GM12872 (cell line): ENCODE results near the gene TCF4.

Experiments
- CTCF ChIP-seq: IDR thresholded peaks from 3 replicates; pipeline ENCODE4 v1.5.1; 2011; ENCODE audit warnings: low read depth, mild to moderate bottlenecking, low read length, moderate library complexity; ENCODE audit not compliant: insufficient read depth

The TCF4 gene

GRCh38 chr18:55221622-55222021 is 366.4 kb downstream of the TCF4 start:
- TF ChIP-seq CTCF = no peak

DNA sequence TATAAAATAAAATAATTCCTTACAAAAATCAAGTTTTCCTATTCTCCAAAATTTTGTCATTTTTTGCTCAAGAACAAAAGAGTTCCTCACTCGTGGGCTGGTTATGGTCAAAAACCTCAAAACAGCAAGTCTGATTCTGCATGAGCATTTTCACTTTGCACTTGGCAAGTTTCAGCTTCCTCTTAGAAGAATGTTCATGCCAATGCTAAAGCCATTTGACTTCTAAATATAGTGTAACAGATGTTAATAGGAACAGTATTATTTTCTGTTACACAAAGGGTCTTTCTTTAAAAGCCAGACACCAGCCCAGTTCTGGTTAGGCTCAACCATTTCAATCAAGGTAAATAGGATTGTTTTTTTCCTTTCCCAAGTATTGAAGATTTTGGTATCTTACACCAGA is 367.5 kb downstream of the TCF4 start:
- no peak for TF ChIP-seq CTCF

DNA sequence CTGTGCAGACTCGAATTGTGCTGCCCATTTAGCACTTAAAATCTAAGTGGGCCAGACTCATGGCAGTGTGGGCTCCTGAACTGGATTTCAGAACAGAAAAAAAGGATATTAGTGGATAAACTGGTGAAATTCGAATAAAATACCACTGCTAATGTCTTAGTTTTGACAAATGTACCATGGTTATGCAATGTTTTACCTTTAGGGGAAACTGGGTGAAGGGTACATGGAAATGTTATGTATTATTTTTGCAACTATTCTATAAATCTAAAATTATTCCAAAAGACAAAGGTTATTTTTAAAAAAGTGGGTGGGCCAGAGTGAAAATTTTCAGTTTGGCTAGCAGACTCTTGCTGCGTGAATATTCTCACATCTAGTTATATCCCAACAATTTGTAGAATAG is 368.2 kb downstream of the TCF4 start:
- TF ChIP-seq CTCF = no peak

DNA sequence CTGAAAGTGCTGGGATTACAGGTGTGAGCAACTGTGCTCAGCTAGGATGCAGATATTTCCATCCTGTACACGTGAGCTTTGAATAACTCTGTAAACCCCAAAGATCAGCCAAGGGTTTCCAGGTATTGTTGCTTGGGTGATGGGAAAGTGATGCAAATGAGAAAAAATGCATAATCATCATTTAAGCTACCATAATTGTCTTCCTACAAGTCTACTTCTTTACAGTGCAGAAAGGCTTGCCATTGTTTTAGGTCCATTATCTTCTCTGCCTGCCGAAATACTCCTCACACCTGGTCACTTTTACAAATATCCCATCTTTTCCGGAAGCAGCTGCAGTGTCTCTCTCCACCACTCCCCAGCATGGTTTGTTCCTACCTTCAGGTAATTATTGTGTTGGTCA is 368.9 kb downstream of the TCF4 start:
- no peak for TF ChIP-seq CTCF

GRCh38 chr18:55214969-55215368 is 373.0 kb downstream of the TCF4 start:
- no peak for TF ChIP-seq CTCF

DNA sequence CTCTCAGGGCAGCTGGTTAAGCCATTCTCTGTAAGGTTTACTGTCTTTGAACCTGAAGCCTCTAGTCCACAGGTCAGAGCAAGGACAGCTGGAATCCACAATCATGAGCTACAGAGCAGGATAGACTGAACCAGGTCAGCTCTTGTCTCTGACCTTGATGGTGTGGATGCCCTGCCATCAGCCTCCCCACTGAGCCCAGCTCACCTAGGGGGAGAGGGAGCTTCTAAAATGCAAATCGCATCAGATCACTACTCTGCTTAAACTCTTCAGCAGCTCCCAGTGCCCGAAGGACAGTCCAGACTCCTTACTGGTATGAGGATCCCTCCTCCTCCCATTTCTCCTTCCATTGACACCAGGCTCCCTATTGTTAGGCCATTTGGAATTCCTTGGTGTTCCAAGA is 373.5 kb downstream of the TCF4 start:
- TF ChIP-seq CTCF = no peak

DNA sequence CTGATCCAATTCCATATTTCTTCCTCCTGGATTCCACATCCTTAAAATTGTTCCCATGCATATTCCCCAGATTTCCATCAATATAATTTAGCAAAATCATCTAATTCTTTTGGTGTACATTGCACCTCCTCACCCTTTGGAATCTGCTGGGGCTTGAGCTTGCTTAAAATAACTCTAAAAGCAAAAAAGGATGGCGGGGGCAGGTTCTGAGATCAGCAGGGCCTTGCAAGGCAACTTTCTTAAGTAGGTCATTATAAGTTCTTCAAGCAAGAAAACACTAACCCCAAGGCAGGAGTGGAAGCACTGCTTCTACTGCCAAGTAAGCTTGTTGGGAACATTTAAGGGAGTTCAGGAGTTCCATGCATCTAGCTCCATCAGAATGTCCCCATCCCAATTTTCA is 374.4 kb downstream of the TCF4 start:
- no peak for TF ChIP-seq CTCF

DNA sequence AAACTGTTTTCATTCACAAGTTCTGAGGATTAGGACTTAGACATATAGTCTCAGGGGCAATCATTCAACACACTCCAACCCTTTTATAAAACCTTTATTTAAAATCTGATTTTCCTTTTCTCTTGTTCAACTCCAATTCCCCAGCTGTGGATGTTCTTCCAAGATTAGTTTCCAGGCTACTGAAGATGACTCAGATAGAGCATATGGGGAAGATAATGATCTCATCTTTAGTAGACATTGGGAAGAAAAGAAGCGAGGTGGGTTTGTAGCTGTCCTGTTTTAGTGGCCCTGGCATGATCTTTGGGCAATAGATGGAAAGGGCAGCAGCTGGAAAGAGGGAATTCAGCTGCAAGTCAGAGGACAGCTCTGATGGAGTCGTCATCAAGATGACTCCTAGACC is 381.1 kb downstream of the TCF4 start:
- no peak for TF ChIP-seq CTCF
